ENCODE measurements around the gene MAGEA3.
"Not testable (repeated sequence)": the region's sequence is repeated elsewhere in the genome, so short reads cannot be mapped to it uniquely, and the experiment has no call there.

DNA sequence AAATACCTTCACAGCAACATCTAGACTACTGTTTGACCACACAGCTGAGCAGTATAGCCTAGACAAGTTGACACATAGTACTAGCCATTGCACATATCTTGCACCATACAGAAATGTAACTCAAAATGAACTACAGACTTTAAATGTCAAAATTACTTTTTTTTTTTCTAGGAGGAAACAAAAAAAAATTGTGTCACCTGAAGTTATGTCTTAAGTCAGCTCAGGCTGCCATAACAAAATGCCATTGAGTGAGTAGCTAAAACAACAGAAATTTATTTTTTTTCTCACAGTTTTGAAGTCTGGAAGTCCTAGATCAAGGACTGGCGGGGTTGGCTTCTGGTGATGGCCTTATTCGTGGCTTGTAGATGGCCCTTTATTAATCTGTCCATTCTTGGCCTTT lies 10.6 kb downstream of the MAGEA3 start, which contains the start of gene CSAG2:
- TF ChIP-seq, protein P1, sequence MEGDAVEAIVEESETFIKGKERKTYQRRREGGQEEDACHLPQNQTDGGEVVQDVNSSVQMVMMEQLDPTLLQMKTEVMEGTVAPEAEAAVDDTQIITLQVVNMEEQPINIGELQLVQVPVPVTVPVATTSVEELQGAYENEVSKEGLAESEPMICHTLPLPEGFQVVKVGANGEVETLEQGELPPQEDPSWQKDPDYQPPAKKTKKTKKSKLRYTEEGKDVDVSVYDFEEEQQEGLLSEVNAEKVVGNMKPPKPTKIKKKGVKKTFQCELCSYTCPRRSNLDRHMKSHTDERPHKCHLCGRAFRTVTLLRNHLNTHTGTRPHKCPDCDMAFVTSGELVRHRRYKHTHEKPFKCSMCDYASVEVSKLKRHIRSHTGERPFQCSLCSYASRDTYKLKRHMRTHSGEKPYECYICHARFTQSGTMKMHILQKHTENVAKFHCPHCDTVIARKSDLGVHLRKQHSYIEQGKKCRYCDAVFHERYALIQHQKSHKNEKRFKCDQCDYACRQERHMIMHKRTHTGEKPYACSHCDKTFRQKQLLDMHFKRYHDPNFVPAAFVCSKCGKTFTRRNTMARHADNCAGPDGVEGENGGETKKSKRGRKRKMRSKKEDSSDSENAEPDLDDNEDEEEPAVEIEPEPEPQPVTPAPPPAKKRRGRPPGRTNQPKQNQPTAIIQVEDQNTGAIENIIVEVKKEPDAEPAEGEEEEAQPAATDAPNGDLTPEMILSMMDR (IDR thresholded peaks at IDR 0.05 in 4 of 5, conservative IDR thresholded peaks at IDR 0.05 in 1 of 5), result not testable (repeated sequence)
- TF ChIP-seq POLR2A (IDR thresholded peaks at IDR 0.05), result not testable (repeated sequence)
